GM12872 (cell line): ENCODE measurements around the gene PEAK3.

Experiments used
- TF ChIP-seq, protein P1 (sequence below): IDR thresholded peaks from 3 replicates; pipeline ENCODE4 v1.5.1; 2011; ENCODE audit warnings: low read depth, mild to moderate bottlenecking, low read length, moderate library complexity; ENCODE audit not compliant: insufficient read depth

The PEAK3 gene

DNA sequence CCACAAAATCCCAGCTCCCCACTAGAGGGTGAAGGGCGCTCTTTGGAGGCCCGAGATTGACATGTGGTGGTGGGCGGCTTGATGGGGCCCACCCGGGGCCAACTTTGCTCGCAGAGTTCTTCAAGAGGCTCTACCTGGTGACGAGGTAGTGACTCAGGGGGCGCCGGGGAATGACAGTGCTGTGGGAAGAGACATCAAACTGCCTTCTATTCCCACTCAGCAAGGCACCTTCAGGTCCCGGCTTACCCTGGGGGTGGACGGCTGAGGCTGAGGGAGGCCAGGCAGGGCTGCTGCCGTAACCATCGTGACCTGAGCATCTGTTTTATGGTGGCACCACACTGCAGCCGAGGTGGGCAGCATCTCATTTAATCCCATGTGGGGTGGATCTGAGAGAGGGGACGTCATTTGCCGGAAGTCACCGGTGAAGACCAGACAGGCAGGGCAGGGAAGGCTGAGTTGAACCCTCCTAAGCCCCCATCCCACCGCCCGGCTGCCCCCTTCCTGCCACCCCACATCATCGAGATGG lies 24.4 kb upstream of the PEAK3 start:
- TF ChIP-seq, protein P1, sequence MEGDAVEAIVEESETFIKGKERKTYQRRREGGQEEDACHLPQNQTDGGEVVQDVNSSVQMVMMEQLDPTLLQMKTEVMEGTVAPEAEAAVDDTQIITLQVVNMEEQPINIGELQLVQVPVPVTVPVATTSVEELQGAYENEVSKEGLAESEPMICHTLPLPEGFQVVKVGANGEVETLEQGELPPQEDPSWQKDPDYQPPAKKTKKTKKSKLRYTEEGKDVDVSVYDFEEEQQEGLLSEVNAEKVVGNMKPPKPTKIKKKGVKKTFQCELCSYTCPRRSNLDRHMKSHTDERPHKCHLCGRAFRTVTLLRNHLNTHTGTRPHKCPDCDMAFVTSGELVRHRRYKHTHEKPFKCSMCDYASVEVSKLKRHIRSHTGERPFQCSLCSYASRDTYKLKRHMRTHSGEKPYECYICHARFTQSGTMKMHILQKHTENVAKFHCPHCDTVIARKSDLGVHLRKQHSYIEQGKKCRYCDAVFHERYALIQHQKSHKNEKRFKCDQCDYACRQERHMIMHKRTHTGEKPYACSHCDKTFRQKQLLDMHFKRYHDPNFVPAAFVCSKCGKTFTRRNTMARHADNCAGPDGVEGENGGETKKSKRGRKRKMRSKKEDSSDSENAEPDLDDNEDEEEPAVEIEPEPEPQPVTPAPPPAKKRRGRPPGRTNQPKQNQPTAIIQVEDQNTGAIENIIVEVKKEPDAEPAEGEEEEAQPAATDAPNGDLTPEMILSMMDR, result no peak

- TF ChIP-seq, protein P1, result no peak
Measured at GRCh38 chr19:2305452-2306280, 23.7 kb upstream of the PEAK3 start.

DNA sequence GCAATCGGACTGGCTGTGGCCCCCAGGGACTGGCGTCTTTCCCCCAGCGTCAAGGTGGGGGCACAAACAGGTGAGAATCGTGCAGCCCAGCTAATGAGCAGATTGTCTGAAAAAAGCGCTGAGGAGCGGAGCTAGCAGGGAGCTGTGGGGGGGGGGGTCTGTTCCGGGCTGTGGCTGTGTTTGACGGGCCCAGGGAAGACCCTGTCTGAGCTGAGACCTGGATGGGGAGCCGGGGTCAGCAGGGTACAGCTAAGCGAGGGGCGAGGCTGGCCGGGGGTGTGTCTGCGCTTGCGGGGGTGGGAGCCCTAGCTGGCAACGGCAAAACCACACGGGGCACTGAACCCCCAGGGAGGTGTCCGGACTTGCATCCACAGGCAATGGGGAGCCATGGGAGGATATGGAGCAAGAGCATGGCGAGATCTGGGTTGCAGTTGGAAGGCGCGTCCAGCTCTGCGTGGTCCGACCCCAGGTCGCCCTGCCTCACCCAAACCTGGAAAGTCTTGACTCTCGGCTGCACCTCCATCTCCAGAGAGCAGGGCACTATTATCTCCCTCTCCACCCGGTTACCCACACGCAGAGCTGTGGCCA lies 21.3 kb upstream of the PEAK3 start:
- TF ChIP-seq, protein P1, result no peak

GRCh38 chr19:2302319-2303210 lies 20.6 kb upstream of the PEAK3 start:
- TF ChIP-seq, protein P1, result no peak

DNA sequence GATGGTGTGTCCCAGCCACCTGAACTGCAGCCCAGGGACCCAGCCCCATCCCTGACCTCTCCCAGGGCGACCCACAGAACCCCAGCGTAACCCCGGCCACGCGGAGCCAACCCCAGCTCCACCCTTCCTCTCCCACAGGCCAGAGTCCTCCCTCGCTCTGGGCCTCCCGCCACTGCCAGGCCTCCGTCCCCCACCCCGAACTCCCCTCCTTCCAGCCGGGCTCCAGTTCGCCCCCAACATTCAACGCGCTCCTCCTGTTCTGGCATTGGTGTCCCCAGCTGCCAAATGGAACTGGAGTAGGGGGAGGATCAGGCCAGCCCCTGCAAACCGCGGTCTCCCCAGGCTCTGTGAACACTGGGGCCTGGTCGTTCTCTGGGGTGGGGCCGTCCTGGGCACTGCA lies 18.6 kb upstream of the PEAK3 start:
- TF ChIP-seq, protein P1, result no peak

- TF ChIP-seq, protein P1, result no peak
Measured at GRCh38 chr19:2296141-2296540, 14.2 kb upstream of the PEAK3 start.

DNA sequence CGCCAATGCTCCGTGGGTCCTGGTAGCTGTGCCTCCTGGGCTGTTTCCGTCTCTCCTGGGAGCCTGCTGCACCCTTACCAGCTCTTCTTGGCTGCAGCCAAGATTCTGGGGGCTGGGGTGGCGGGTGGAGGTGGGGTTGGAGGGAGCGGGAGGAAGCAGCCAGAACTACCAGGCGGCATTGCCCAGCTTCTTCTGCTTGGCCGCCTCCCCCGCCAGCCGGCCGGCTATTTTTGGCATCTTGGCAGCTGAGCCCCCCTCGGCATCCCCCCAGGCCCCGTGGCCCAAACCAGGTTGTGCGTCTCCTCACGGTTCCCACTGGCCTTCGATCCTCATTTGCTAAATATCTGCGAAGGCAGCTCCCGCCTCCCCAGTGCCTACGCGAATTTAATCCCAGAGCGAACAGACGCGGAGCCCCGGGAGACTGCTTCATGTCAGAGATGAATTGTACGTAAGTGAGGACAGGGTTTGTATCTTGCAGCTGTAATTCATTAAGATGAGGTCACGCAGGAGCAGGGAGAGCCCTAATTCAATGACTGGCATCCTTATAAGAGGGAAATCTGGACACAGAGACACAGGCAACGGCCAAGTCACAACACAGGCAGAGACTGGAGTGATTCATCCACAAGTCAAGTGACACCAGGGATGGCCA lies 12.8 kb upstream of the PEAK3 start:
- TF ChIP-seq, protein P1, result no peak
